Mucosa of stomach (tissue), 1 donor: ENCODE measurements around the gene MOCS1.

Experiments
- H3K27me3 ChIP-seq: one replicate; pipeline ENCODE4 v1.7.0; 2013; ENCODE audit warnings: mild to moderate bottlenecking, low read length; ENCODE audit not compliant: control insufficient read depth, insufficient read depth
- H3K36me3 ChIP-seq: one replicate; pipeline ENCODE4 v1.7.0; 2013; ENCODE audit warnings: low read length; ENCODE audit not compliant: control insufficient read depth, insufficient read depth
- H3K4me1 ChIP-seq: one replicate; pipeline ENCODE4 v1.7.0; 2013; ENCODE audit warnings: mild to moderate bottlenecking, low read length; ENCODE audit not compliant: control insufficient read depth, insufficient read depth
- H3K4me3 ChIP-seq: one replicate; pipeline ENCODE4 v1.7.0; 2013; ENCODE audit warnings: low read length
- H3K9ac ChIP-seq: one replicate; pipeline ENCODE4 v1.7.0; 2013; ENCODE audit warnings: mild to moderate bottlenecking, low read length, moderate library complexity
- H3K9me3 ChIP-seq: one replicate; pipeline ENCODE4 v1.7.0; 2013; ENCODE audit warnings: mild to moderate bottlenecking, low read length, moderate library complexity; ENCODE audit not compliant: control insufficient read depth
- donor health status: Pancreatic carcinoma.

Gene MOCS1

DNA sequence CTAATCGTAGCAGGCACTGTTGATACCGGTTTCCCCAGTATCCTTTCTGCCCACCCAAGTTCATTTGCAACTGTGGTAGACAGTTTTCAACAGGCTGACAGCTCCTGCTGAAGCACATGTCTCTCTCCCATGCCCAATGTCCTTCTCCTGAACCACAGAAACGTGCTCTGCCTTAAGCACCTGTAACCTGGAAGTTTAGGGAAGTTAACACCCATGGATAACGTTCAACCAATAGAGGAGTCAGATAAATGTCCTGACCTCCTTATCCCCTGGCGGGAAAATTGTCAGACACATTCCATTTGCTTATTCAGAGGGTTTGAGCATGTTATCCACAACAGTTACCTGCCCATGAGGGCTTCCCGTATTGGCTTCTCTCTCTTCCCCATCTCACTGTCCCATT lies 29.8 kb upstream of the MOCS1 start:
- Histone ChIP-seq H3K36me3 (no peaks in the 10 kb centered on the region), H3K4me1 (no peaks in the 10 kb centered on the region), H3K4me3 (no peak overlapping the region), H3K9ac (no peak overlapping the region), H3K27me3 (no peaks in the 10 kb centered on the region), H3K9me3 (no peaks in the 10 kb centered on the region)

DNA sequence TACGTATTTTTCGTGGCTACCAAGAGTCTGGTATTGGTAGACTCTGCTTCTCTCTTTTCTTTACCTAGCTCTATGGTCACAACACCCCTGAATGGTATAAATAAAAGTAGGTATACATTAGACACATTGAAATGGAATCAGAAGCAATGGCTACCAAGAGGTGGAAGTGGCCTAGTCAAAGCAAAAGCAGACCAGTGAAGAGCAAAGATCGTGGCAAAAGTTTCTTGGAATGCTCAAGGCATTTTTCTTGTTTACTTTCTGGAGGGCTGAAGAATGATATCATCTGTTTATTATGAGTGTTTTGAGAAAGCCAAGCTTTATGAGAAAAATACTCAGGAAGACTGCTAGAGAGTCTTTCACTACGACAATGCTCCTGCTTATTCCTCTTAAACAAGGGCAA lies 28.6 kb upstream of the MOCS1 start:
- H3K36me3 ChIP-seq = no peaks in the 10 kb centered on the region
- no peak overlapping the region for H3K4me3 ChIP-seq
- no peak overlapping the region for H3K9ac ChIP-seq
- no peaks in the 10 kb centered on the region for H3K4me1 ChIP-seq
- H3K27me3 ChIP-seq = no peaks in the 10 kb centered on the region
- no peaks in the 10 kb centered on the region for H3K9me3 ChIP-seq

DNA sequence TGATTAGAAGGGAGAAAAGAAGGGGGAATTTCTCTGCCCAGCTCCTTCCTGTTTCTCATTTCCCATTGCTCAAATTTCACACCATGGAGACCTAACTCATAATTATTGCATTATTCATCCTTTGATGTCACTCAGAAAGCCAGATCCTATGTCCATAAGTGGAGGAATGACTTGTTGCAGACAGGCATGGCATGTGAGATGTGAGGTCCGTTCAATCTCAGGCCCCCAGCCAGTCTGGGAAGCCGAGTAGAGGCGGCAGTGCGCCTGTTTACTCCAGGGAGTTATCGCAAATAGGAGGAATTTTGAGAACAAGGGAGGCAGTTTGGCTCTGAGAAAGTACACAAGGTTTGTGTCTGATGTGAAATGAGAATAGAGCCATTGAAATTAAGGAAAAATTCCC lies 26.9 kb upstream of the MOCS1 start:
- Histone ChIP-seq H3K4me1 (no peaks in the 10 kb centered on the region), H3K4me3 (no peak overlapping the region), H3K9me3 (no peaks in the 10 kb centered on the region), H3K36me3 (no peaks in the 10 kb centered on the region), H3K9ac (no peak overlapping the region), H3K27me3 (no peaks in the 10 kb centered on the region)

GRCh38 chr6:39958947-39959346 lies 24.7 kb upstream of the MOCS1 start:
- Histone ChIP-seq H3K9ac (no peak overlapping the region), H3K27me3 (no peaks in the 10 kb centered on the region), H3K9me3 (no peaks in the 10 kb centered on the region), H3K4me3 (no peak overlapping the region), H3K4me1 (no peaks in the 10 kb centered on the region), H3K36me3 (no peaks in the 10 kb centered on the region)

DNA sequence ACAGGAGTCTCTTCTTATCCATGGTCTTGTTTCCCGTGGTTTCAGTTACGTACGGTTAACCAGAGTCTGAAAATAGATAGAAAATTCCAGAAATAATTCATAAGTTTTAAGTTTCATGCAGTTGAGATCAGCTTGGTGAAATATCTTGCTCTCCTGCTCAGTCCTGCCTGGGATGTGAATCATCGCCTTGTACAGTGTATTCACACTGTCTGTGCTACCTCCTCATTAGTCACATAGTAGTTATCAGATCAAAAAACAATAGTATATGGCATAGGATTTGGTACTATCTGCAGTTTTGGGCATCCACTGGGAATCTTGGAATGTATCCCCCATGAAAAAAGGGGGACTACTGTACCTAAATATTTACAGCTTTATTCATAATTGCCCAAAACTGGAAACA lies 22.7 kb upstream of the MOCS1 start:
- Histone ChIP-seq H3K4me3 (no peak overlapping the region), H3K4me1 (no peaks in the 10 kb centered on the region), H3K27me3 (no peaks in the 10 kb centered on the region), H3K36me3 (no peaks in the 10 kb centered on the region), H3K9ac (no peak overlapping the region), H3K9me3 (no peaks in the 10 kb centered on the region)

DNA sequence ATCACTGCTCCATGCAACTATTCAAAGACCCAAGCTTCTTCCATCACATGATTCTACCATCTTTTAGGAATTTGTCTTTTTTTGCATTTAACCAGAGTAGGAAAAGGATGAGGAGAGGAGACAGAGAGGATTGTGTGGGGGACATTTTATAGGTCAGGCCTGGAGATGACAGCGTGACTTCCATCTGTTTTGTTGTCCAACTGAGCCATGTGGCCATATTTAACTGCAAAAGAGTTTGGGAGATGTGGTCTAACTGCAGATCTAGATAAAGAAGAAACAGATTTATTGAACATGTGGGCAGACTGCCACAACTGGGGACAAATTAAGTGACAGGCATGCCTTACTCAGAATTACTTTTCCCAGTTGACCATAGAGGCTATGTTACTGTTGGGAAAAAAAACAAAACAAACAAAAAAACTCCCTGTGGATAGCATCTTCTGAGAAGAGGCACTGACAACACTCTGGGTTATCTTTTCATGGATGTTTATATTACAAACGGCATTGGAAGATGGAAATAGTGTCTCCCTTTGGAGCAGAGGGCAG lies 18.9 kb upstream of the MOCS1 start:
- Histone ChIP-seq H3K9ac (no peak overlapping the region), H3K36me3 (no peaks in the 10 kb centered on the region), H3K27me3 (no peaks in the 10 kb centered on the region), H3K4me3 (no peak overlapping the region), H3K9me3 (no peaks in the 10 kb centered on the region), H3K4me1 (no peaks in the 10 kb centered on the region)

DNA sequence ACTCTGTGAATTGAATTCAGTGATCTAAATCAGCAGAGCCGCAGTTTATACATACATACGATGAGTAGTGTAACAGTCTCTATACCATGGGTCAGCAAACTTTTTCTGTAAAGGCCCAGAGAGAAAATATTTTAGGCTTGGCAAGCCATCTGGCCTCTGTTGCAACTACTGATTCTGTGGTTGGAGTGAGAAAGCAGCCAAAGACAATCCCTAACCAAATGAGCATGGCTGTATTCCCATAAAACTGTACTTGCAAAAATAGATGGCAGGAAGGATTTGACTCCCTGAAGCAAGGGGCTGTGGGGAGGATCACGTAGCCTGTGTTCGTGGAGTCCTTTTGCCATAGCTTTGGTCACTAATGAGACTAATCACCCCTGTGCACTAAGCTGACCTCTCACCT lies 17.9 kb upstream of the MOCS1 start:
- no peaks in the 10 kb centered on the region for H3K27me3 ChIP-seq
- no peaks in the 10 kb centered on the region for H3K9me3 ChIP-seq
- no peak overlapping the region for H3K9ac ChIP-seq
- no peaks in the 10 kb centered on the region for H3K4me1 ChIP-seq
- H3K4me3 ChIP-seq = no peak overlapping the region
- H3K36me3 ChIP-seq = no peaks in the 10 kb centered on the region

GRCh38 chr6:39951716-39952115 lies 17.5 kb upstream of the MOCS1 start:
- H3K9ac ChIP-seq = no peak overlapping the region
- no peak overlapping the region for H3K4me3 ChIP-seq
- H3K36me3 ChIP-seq = no peaks in the 10 kb centered on the region
- H3K9me3 ChIP-seq = no peaks in the 10 kb centered on the region
- no peaks in the 10 kb centered on the region for H3K27me3 ChIP-seq
- H3K4me1 ChIP-seq = no peaks in the 10 kb centered on the region

DNA sequence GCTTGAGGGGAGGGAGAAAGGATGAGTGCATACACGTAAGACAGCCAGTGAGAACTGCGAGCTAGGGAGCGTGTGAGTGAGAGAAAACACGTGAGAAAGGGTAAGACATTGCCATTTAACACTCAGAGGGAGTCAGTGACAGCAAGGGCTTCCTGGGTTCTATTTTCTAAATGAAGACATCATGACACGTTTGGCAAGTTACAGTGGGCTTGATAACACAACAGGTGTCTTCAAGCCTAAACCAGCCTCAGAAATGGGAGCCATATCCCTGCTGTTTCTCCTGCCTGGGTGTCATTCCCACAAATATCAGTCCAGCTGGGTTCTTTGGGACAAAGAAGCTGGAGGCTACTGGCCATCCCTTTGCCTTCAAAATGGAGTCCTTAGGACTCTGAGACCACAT lies 16.9 kb upstream of the MOCS1 start:
- no peak overlapping the region for H3K4me3 ChIP-seq
- no peaks in the 10 kb centered on the region for H3K4me1 ChIP-seq
- no peaks in the 10 kb centered on the region for H3K27me3 ChIP-seq
- no peaks in the 10 kb centered on the region for H3K9me3 ChIP-seq
- H3K36me3 ChIP-seq = no peaks in the 10 kb centered on the region
- no peak overlapping the region for H3K9ac ChIP-seq

DNA sequence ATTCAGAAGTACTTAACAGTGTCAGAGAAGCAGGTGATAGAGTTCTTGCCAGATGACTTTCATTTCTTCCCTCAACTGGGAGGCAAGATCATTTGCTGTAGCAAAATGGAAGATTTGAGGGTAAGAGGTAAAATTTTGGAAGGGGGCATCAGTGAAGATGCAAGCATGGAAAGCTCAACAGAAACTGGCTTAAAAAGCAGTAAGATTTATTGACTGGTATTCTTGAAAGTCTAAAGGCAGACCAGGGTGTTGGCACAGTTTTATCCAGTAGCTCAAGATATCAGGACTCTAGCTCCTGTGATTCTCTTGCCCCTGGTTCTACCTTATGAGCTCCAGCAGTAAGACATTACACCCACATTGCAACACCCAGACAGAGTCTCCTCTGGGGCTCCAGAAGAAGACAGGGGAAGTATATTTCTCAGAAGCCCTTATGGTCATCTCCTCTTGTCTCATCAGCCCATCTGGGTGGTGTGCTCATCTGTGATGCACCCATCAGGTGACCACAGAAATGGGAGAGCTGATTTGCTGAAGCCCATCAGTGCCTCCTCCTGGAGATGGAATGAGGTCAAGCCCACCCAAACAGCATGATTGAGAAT lies 16.0 kb upstream of the MOCS1 start:
- H3K9ac ChIP-seq = no peak overlapping the region
- no peaks in the 10 kb centered on the region for H3K4me1 ChIP-seq
- H3K36me3 ChIP-seq = no peaks in the 10 kb centered on the region
- no peak overlapping the region for H3K4me3 ChIP-seq
- no peaks in the 10 kb centered on the region for H3K9me3 ChIP-seq
- no peaks in the 10 kb centered on the region for H3K27me3 ChIP-seq

DNA sequence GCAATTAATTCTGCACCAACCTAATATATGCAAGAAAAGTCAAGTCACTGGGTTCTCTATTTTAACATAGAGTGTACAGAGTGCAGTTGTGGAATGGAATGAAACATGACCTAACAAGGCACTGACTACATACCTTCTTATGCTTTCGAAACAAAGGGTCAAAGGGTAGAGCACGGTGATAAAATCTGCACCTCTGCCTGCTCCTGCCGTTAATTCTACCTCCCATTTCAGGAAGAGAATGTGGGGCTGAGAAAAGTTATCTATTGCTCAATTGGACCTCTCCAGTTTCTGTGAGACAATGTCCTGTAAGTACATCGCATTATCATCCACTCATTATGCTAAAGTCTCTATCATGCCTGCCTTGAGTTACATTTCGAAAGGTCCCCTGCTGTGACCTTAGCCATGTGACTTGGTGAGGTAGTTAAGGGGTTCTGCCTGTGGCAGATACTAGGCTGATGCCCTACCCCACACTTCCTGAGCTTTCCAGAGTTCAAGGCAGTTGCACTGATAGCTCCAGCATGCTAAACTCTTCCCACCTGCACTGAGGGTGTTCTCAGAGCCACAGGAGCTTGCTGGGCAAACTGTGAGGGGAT lies 14.0 kb upstream of the MOCS1 start:
- H3K9ac ChIP-seq = no peak overlapping the region
- H3K27me3 ChIP-seq = no peaks in the 10 kb centered on the region

GRCh38 chr6:39947611-39948068 lies 13.4 kb upstream of the MOCS1 start:
- H3K4me3 ChIP-seq = no peak overlapping the region
- H3K9ac ChIP-seq = no peak overlapping the region
- no peaks in the 10 kb centered on the region for H3K9me3 ChIP-seq
- H3K36me3 ChIP-seq = no peaks in the 10 kb centered on the region
- no peaks in the 10 kb centered on the region for H3K27me3 ChIP-seq
- H3K4me1 ChIP-seq = no peaks in the 10 kb centered on the region

More for the DNA sequence above, 14.0 kb upstream of the MOCS1 start:
- Histone ChIP-seq H3K4me1 (no peaks in the 10 kb centered on the region), H3K4me3 (no peak overlapping the region), H3K9me3 (no peaks in the 10 kb centered on the region), H3K36me3 (no peaks in the 10 kb centered on the region)
